K562 (cell line): ENCODE measurements around the gene SPIB. TPM values are rescaled to one million over a fixed set of nuclear protein-coding genes. Genes with fewer than 3 reads are reported as not detected.
A peak's percentile ranks its signal among the peaks of the same experiment; 100 is the strongest.

ENCODE experiments used
- CTCF ChIP-seq, 3 experiments: IDR thresholded peaks in 2 of 3; conservative IDR thresholded peaks in 1 of 3; 2 replicates each; pipeline ENCODE4 v1.5.1; 2011 to 2012; ENCODE audit warnings: low read length in 3 of 3, mild to moderate bottlenecking in 3 of 3, control low read depth in 2 of 3, improper control_type of control experiment in 1 of 3, inconsistent platforms in 1 of 3, low read depth in 1 of 3, mixed read lengths in 1 of 3, moderate library complexity in 1 of 3; ENCODE audit not compliant: insufficient read depth in 2 of 3
- DMBX1 ChIP-seq: fragments of 250-450 bp; sonication (Bioruptor Pico); IDR thresholded peaks from 2 replicates; pipeline ENCODE4 v1.8.0; 2022; ENCODE audit warnings: inconsistent platforms, mild to moderate bottlenecking, moderate library complexity, borderline replicate concordance
- E2F6 ChIP-seq, 2 experiments: IDR thresholded peaks; 2 replicates each; pipeline ENCODE4 v1.6.1; 2011; ENCODE audit warnings: borderline replicate concordance in 1 of 2, control low read depth in 1 of 2, low read depth in 1 of 2, low read length in 1 of 2, mild to moderate bottlenecking in 1 of 2, mixed read lengths in 1 of 2, moderate library complexity in 1 of 2; ENCODE audit not compliant: insufficient read depth in 1 of 2, insufficient read length in 1 of 2, poor library complexity in 1 of 2, severe bottlenecking in 1 of 2; ENCODE audit errors: extremely low read depth in 1 of 2
- FUS ChIP-seq: fragments of 200-400 bp; formaldehyde crosslinking; optimal IDR thresholded peaks from 2 replicates; pipeline ENCODE3; 2017; ENCODE audit warnings: low read depth, low read length
- HINFP ChIP-seq: fragments of 450-650 bp; conservative IDR thresholded peaks from 2 replicates; pipeline ENCODE4 v1.6.1; 2016; ENCODE audit warnings: missing genetic modification characterization, low read depth, mild to moderate bottlenecking, control low read depth, missing compliant biosample characterization
- NFRKB ChIP-seq: fragments of 450-650 bp; IDR thresholded peaks from 2 replicates; pipeline ENCODE4 v1.6.1; 2016; ENCODE audit warnings: low read depth
- NFXL1 ChIP-seq: fragments of 450-650 bp; formaldehyde crosslinking; IDR thresholded peaks from 2 replicates; pipeline ENCODE4 v1.4.0; 2021; ENCODE audit warnings: mild to moderate bottlenecking
- NR0B1 ChIP-seq: fragments of 450-650 bp; IDR thresholded peaks from one replicate; pipeline ENCODE4 v1.6.1; 2018; ENCODE audit warnings: mild to moderate bottlenecking, moderate library complexity; ENCODE audit not compliant: partially characterized antibody
- RUNX1 ChIP-seq: sonication (generic); IDR thresholded peaks from 2 replicates; pipeline ENCODE4 v1.6.1; 2016; ENCODE audit warnings: antibody characterized with exemption, low read depth
- VEZF1 ChIP-seq: fragments of 200-800 bp; sonication (Bioruptor generic); IDR thresholded peaks from 2 replicates; pipeline ENCODE4 v1.6.1; 2017; ENCODE audit warnings: missing genetic modification characterization, missing compliant biosample characterization
- ZBTB33 ChIP-seq: sonication (generic); formaldehyde crosslinking; IDR thresholded peaks from 2 replicates; pipeline ENCODE4 v1.8.1; 2023; ENCODE audit warnings: mild to moderate bottlenecking, missing genetic modification reagents
- ZKSCAN8 ChIP-seq: fragments of 200-800 bp; sonication (Bioruptor generic); IDR thresholded peaks from 2 replicates; pipeline ENCODE4 v1.6.1; 2016; ENCODE audit warnings: missing genetic modification characterization, missing compliant biosample characterization
- ZNF316 ChIP-seq: fragments of 450-650 bp; IDR thresholded peaks from 2 replicates; pipeline ENCODE4 v1.6.1; 2016
- ZNF778 ChIP-seq: fragments of 450-650 bp; formaldehyde crosslinking; IDR thresholded peaks from 2 replicates; pipeline ENCODE4 v1.4.0; 2020; ENCODE audit warnings: mild to moderate bottlenecking, moderate library complexity
- polyA plus RNA-seq, 8 experiments: library from polyadenylated mRNA; depleted of rRNA in 4 of 8; stranded (reverse) in 5 of 8; unstranded in 3 of 8; fragments of >200 nt; fragmentation: Nextera tagmentation in 2 of 8; fragmentation: Illumina TruSeq in 1 of 8; extraction: Ambion mirVana in 2 of 8; extraction: Trizol in 1 of 8; gene quantifications; 2 replicates each; pipeline versions ENCODE4 v1.2.1 to v1.2.3, GENCODE V29; 2011 to 2014; ENCODE audit warnings: inconsistent platforms in 1 of 8, missing spikeins in 1 of 8
- total RNA-seq, 7 experiments: library from RNA; depleted of rRNA in 6 of 7; stranded (reverse); fragments of >200 nt in 6 of 7; fragmentation: Illumina TruSeq in 2 of 7; extraction: Trizol in 2 of 7; gene quantifications; 2 replicates each; pipeline versions ENCODE4 v1.2.1 to v1.2.3, GENCODE V29; 2011 to 2021; ENCODE audit warnings: low replicate concordance in 1 of 7

The SPIB gene
- total and polyA plus RNA-seq, 9 of the 15 experiments (the other 6 are each of a cell fraction or from before 2014, with no cell fraction given), result 0.06 to 1.0 (median 0.43) TPM; not detected in 1

- TF ChIP-seq HINFP (tag) (no peak), NFRKB (no peak), ZKSCAN8 (CRISPR knock-in tag) (no peak), ZNF316 (no peak), NR0B1 (no peak), E2F6 (IDR thresholded peaks at IDR 0.05; ENCODE audit: borderline replicate concordance in 1 of 2, extremely low read depth in 1 of 2, insufficient read depth in 1 of 2, insufficient read length in 1 of 2, low read depth in 1 of 2, low read length in 1 of 2, poor library complexity in 1 of 2, severe bottlenecking in 1 of 2) (peak; percentile 68 to 93), FUS (peak; percentile 73), DMBX1 (CRISPR knock-in tag) (no peak), VEZF1 (CRISPR knock-in tag) (peak; percentile 87), NFXL1 (CRISPR knock-in tag) (no peak), RUNX1 (no peak; the same call in none of the 2 replicates), CTCF (IDR thresholded peaks at IDR 0.05 in 2 of 3, conservative IDR thresholded peaks at IDR 0.05 in 1 of 3; ENCODE audit: insufficient read depth in 2 of 3, low read depth in 1 of 3, low read length in 3 of 3) (no peak), ZBTB33 (no peak), ZNF778 (CRISPR knock-in tag) (no peak)
Measured at GRCh38 chr19:50383852-50384684, 34.7 kb upstream of the SPIB start, which contains the start of gene POLD1 (continued).
